D721Med (cell line): Measurements from ENCODE around the gene RPL37.

Experiments
- DNase-seq: peaks from one replicate; pipeline ENCODE4 v3.0.0; 2011; ENCODE audit warnings: low spot score; ENCODE audit not compliant: insufficient read length
- FAIRE-seq: peaks from 2 replicates; lab custom pipeline; 2011; peaks lifted over from hg19 to GRCh38; lab: Jason Lieb, UNC
- TF ChIP-seq, protein P1 (sequence below): IDR thresholded peaks from 2 replicates; pipeline ENCODE4 v1.5.1; 2012; ENCODE audit warnings: mild to moderate bottlenecking, control low read depth; ENCODE audit not compliant: insufficient read depth; ENCODE audit errors: missing control alignments

Gene RPL37

DNA sequence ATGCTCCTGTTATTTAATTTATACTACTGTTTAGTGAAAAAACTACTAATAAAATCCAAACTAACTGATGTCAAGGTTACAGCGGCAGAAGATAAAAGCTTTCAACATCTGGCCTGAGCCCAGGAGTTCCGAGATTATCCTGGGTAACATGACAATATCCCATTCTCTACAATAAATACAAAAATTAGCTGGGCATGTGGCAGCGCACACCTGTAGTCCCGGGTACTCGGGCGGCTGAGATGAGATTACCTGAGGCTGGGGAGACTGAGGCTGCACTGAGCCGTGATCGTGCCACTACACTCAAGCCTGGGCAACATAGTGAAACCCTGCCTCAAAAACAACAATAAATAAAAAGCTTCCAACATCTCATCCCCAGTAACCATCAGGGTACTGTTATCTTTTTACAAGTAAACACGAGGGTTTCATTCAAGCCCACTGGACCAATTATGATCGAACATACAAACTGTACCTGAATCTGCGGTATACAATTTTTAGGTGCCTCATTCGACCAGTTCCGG lies 1.3 kb downstream of the RPL37 start:
- FAIRE-seq, result no peak
- no peak for DNase-seq
- TF ChIP-seq, protein P1, sequence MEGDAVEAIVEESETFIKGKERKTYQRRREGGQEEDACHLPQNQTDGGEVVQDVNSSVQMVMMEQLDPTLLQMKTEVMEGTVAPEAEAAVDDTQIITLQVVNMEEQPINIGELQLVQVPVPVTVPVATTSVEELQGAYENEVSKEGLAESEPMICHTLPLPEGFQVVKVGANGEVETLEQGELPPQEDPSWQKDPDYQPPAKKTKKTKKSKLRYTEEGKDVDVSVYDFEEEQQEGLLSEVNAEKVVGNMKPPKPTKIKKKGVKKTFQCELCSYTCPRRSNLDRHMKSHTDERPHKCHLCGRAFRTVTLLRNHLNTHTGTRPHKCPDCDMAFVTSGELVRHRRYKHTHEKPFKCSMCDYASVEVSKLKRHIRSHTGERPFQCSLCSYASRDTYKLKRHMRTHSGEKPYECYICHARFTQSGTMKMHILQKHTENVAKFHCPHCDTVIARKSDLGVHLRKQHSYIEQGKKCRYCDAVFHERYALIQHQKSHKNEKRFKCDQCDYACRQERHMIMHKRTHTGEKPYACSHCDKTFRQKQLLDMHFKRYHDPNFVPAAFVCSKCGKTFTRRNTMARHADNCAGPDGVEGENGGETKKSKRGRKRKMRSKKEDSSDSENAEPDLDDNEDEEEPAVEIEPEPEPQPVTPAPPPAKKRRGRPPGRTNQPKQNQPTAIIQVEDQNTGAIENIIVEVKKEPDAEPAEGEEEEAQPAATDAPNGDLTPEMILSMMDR, result no peak

DNA sequence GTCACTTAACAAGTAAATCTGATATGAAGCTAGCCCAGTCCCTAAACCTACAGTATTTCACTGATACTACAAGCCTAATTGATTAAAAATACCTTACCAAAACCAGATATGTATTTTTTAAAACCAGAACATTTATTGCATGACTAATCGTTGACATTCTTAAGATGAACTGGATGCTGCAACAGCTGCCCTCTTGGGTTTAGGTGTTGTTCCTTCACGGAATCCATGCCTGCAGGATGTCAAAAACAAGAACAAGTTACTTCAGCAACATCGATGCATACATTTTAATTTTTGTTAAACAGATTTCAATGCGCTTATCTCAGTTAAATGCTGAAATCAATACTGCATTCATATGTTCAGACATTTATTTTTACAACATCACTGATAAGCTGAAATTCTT lies 2.7 kb downstream of the RPL37 start:
- DNase-seq, result no peak
- no peak for FAIRE-seq
- TF ChIP-seq, protein P1, result no peak

DNA sequence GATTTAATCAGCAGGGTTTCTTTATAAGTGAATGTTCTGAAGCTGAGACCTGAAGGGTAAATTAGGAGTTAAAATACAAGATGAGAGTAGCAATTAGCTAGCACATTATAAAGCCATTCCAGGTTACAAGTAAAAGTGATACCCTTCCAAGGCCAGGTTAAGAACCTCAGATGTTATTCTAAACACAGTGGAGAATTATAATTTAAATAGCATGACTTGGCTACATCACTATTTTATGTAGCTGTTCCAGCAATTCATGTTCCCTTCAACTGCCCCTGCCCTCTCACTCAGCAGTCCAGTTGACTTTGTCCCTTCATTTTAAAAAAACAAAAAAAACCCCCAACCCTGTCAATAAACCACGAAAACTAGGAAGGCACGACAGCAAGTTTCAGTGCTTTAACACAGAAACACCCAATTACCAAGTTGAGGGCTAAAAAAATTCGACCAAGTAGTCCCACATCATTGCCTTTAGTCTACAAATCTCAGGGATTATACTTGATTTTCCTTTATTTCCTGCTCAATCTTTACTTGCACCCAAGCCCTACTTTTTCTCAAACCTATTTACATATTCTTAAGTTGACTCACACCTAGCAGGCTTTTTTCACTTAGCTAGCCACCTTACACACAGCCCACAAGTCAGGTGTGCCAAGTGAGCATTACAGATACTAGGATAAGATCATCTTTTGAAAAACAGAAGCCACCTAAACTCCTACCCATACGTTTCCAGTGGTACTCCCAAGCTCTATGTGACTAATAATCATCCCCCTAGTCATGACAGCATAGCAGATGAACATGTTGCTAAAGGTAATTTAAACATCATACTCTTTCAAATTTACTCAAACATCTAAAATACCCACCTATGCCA lies 3.4 kb downstream of the RPL37 start:
- no peak for DNase-seq
- FAIRE-seq, result no peak
- TF ChIP-seq, protein P1, result no peak

DNA sequence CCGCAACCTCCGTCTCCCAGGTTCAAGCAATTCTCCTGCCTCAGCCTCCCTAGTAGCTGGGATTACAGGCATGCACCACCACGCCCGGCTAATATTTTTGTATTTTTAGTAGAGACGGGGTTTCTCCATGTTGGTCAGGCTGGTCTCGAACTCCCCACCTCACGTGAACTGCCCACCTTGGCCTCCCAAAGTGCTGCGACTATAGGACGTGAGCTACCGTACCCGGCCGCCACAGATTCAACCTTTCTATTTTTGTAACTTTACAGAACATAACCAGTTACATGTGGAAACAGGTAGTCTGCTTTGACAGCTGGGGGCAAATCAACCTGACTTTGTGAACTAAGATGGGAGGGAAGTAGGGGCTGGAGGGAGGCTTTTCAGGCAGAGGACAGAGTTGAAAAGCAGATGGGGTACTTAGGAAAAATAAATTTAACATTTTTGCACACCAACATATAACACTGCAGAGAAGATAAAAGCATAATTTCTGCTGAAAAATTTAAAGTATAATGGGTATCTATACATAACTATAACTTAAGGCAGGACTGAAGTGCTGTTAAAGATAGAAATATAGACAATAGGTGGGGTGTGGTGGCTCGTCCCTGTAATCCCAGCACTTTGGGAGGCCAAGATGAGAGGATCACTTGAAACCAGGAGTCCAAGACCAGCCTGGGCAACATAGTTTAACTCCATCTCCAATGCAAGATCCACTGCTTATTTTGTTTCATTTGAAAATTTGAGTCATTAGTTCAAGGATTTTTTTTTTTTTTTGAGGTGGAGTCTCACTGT lies 5.1 kb downstream of the RPL37 start:
- TF ChIP-seq, protein P1, result no peak
- FAIRE-seq (no peak), DNase-seq (no peak)

DNA sequence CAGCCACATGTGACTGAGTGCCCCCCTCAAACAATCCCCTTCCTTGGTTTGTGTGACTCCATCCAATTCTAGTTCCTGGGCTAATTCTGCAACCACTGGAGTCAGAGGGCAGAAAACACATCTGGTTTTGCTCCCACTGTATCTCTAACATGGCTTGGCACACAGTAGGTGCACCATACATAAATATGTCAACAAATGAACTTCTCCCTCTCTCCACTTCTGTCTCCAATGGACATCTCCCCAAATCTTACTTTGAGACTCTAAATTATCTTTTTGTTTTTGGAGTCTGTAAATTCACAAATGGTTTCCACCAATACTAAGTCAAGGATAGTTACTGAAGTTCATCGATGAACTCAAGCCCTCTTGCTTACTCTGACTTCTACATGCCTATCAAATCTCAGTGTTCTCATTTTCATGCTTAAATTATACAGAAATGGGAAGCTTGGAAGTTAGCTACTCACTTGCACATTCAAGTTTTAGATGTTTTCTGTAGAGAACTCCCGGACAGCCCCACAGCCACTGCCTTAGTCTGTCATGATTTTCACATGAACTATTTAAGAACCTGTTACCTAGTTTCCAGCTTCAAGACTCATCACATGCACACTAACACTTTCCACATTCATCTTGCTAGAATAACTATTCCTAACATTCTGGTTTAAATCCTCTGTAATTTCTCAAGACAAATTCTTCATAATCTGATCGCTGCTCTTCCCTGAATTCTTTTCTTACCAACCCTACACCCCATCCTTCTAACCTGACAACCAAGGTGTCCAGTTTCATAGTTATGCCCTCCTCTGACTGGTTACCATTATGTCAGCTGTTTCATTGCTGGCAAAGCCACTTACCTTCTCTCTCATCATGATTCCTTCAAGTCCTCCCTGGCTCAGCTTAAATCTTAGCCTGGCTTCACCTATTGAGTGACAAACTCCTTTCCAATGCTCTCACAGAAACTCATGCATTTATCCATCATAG lies 6.0 kb downstream of the RPL37 start:
- DNase-seq (no peak), FAIRE-seq (no peak)
- TF ChIP-seq, protein P1, result no peak

DNA sequence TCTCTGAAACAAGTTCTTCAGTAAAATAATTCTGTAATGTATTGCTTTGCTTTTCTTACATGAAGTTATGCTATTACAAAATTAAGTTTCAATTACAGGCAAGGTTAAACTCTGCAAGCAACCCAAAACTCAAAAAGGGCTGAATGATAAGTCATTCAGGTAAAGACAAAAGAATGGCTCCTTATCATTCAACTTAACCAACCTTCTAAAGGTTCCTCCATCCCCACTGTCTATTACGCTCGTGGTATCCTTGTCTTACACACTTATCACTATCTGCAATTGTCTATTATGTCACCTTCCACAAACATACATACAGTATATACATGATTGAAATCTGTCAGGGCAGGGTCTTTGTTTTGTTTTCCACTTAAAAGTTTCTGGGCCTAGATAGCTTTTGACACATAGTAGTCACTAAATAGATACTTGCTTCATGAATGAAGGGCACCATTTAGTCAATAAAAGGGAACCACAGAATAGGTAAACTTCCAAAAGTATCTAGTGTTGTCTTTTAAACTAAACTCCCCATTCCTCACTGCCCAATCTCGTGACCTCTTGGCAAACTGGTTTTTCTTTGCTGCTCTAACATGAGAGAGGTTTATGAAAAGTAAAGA lies 6.9 kb downstream of the RPL37 start:
- FAIRE-seq (no peak), DNase-seq (no peak)
- TF ChIP-seq, protein P1, result no peak
